Measurements from ENCODE around the gene KCNAB3.

KCNAB3 gene

DNA sequence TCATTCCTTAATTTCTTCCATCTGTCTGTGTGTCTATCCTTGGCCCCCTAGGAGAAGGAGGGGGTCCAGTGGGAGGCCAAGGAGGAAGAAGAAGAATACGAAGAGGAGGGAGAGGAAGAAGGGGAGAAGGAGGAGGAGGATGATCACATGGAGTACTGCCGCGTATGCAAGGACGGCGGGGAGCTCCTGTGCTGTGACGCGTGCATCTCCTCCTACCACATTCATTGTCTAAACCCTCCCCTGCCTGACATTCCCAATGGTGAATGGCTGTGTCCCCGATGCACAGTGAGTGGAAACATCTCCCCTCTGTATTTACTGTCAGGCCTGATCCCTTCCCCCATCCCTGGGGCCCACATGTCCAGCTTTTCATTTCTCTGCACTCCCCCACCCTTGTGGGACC, 34.8 kb downstream of the KCNAB3 start:
- no peak for DNase-seq

DNA sequence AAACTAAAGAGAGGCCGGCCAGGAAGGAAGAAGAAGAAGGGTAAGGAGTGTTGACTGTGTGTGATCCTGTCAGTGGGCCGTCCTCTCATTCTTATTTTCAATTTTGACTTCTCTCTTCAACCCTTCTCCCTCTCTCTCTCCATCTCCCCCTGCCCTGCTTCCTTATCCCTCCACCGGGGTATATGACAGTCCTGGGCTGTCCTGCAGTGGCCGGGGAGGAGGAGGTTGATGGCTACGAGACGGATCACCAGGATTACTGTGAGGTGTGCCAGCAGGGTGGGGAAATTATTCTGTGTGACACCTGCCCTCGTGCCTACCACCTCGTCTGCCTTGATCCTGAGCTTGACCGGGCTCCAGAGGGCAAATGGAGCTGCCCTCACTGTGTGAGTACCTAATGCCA, 35.4 kb downstream of the KCNAB3 start:
- no peak for DNase-seq

GRCh38 chr17:7893187-7893880, 36.3 kb downstream of the KCNAB3 start:
- no peak for DNase-seq

DNA sequence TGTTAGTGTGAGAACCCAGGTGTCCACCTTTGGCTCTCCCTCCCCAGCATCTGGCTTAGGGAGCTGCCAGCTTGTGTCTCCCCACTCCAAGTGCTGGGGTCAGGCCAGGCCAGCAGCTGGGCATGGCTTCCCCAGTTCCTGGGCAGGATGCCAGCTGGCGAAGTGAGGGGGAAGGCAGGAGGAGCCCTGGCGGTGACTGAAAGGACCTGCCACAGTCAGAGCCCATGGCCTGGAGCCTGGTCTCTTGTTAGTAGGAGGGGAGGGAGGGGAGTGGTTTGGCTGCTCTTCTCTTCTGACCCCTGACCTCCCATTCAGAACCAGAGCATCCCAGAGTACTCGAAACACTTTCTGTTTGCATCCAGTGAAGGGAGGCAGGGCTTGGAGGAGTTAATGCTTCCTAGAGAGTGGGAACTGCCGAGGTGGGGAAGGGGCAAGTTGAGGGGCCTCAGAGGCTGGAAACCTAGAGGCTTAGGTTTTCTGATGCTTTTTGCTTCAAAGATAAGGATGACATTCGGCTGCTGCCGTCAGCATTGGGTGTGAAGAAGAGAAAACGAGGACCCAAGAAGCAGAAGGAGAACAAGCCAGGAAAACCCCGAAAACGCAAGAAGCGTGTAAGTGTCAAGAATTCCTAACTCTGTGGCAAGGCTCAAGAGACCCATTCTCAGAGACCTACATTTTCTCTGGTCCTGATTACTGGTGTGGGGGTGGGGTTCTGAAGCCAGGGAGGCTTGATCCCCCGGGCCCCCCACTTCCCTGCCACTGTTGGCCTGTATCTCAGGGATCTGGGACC, 40.3 kb downstream of the KCNAB3 start:
- peak; percentile 40 for DNase-seq

GRCh38 chr17:7888184-7888920, 41.3 kb downstream of the KCNAB3 start, which contains the start of gene CHD3:
TSS of gene CHD3 (plus strand) at chr17:7888789. CDS start at chr17:7889001, 212 bp downstream.
- DNase-seq: peak; percentile 58

- peak; percentile 82 for DNase-seq
These were observed 42.0 kb downstream of the KCNAB3 start for GRCh38 chr17:7887482-7888183.

GRCh38 chr17:7887038-7887481, 42.6 kb downstream of the KCNAB3 start:
- no peak for DNase-seq

DNA sequence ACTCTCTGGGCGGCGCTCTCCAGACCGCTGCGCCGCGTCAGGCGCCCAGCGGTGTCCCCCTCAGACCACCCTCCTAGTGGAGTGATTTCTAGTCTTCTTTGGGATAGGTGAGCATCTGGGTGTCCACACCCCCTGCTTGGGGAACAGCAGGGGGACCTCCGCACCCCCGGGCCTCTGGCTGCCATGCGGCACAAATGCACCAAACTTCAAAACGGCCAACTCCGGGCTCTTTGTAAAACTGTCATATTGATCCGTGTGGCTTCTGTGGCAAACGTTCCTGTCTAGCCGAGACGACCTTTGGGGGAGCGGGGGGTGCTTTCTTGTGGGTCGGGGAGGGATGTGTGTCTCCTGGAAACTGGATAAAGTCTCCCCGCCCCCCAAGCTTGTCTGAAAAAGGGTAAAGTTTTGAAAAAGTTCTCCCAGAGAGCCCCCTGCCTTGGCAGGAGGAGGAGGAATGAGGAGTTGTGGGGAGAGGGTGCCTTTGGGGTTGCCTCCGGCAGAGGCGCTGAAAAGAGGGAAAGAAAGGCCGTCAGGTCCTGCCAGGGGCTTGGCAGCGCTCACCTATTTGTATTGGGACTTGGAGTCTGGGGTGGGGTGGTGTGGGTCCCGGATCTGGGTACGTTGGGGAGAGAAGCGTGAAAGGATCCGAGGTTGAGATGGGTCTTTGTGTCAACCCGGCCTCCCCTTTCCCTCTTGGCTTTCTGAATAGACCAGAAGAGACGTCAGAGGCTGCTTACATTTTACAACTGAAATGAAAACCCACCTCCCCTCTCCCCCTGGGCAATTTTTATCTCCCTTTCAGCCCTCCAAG, 43.2 kb downstream of the KCNAB3 start:
- peak; percentile 72 for DNase-seq

DNA sequence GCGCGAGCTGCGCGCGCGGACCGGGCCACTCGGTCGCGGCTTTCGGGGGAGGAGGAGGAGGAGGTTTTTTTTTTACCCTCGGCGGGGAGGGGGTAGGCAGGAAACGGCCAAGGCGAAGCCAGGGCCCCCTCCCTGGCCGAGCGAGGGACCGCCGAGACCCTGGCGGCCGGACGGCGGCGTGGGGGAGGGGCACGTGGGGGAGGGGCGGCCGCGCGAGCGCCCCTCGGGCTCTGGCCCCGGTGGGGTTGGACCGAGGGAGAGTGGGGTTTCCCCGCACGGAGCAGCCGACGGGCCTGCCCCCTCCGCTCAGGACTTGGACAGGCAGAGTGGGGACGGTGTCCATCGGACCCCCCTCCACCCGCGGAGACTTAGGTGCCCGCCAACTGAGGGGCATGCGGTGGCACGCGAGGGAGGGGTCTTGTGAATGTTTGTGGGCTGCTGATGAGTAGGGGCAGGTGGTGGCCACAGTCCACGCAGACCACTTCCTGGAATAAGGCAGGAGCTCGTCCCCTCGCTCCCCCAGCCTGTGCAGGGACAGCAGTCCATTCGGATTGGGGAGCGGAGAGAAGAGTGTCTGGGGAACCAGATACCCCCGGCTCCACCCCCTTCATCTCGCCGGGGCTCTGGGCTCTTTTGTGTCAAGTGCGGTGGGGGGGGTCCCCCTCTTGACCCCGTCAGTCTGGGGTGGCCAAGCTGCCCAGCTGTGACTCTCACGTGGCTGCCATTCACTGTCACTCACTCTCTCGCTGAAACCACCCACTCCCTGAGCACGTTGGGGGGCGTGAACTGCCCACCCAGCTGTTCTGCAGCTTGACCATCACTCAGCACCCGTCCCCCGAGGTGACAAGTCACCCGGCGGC, 44.1 kb downstream of the KCNAB3 start:
- peak; percentile 56 for DNase-seq

DNA sequence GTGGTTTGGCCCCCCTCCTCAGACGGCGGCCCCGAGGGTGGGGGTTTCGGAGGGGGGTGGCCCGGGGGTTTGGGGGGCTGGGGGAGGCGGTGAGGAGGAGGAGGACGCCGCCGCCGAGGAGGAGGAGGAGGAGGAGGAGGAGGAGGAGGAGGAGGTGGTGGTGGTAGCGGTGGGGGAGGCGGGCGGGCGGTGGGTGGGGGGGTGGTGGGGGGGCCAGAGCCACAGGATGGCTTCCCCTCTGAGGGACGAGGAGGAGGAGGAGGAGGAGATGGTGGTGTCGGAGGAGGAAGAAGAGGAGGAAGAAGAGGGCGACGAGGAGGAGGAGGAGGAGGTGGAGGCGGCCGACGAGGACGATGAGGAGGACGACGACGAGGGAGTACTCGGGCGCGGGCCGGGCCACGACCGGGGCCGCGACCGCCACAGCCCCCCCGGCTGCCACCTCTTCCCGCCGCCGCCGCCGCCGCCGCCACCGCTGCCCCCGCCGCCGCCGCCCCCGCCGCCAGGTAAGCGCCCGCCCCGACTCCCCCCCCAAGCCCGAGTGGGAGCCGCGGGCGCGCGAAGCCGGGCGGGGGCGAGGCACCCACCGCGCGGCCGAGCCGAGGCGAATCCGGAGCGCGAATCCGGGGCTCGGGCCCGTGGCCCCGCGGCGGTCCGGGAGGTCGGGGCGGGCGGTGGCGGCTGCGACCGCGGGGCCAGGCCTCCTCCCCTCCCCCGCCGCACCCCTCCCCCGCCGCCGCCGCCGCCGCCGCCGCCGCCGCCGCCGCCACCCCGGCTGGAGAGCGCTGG, 44.9 kb downstream of the KCNAB3 start:
- peak; percentile 66 for DNase-seq

- peak; percentile 45 for DNase-seq
These were observed 45.8 kb downstream of the KCNAB3 start for GRCh38 chr17:7883781-7884386.

GRCh38 chr17:7882629-7883028, 47.0 kb downstream of the KCNAB3 start:
- DNase-seq: no peak

GRCh38 chr17:7882068-7882467, 47.6 kb downstream of the KCNAB3 start:
- no peak for DNase-seq

GRCh38 chr17:7881276-7882054, 48.2 kb downstream of the KCNAB3 start:
- DNase-seq: no peak

GRCh38 chr17:7880076-7880868, 49.4 kb downstream of the KCNAB3 start:
- DNase-seq: no peak

- no peak for DNase-seq
These were observed 51.4 kb downstream of the KCNAB3 start for GRCh38 chr17:7878234-7878633.

DNA sequence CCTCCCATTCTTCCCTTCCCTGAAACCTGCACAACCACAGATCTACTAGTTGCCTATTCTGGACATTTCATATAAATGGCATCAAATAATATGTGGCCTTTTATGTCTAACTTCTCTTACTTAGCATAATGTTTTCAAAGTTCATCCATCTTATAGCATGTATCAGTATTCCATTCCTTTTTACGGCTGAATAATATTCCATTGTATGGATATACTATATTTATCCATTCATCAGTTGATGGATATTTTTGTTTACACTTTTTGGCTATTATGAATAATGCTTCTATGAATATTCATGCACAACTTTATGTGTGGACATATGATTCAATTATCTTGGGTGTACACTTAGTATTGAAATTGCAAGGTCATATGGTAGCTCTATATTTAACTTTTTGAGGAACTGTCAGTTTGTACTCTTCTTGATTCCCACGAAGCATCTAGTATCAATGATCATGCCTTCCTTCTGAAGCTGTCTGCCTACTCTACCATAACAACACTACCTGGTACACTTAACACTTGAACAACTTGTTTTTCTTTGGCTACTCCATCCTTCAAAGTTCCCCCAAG, 53.8 kb downstream of the KCNAB3 start:
- no peak for DNase-seq

GRCh38 chr17:7873051-7873450, 56.6 kb downstream of the KCNAB3 start:
- no peak for DNase-seq

All from activated T-cell treated with anti-CD3 and anti-CD28 coated beads, Interleukin-2, amount 50 U/mL, for 1 hour (primary cell).